ENCODE measurements around the gene RNLS. TPM values are rescaled to one million over a fixed set of nuclear protein-coding genes. Genes with fewer than 3 reads are reported as not detected.

The RNLS gene
- total and polyA plus RNA-seq, 2 of the 4 experiments (the other 2 are of a cell fraction), result 4.5 to 7.0 TPM

DNA sequence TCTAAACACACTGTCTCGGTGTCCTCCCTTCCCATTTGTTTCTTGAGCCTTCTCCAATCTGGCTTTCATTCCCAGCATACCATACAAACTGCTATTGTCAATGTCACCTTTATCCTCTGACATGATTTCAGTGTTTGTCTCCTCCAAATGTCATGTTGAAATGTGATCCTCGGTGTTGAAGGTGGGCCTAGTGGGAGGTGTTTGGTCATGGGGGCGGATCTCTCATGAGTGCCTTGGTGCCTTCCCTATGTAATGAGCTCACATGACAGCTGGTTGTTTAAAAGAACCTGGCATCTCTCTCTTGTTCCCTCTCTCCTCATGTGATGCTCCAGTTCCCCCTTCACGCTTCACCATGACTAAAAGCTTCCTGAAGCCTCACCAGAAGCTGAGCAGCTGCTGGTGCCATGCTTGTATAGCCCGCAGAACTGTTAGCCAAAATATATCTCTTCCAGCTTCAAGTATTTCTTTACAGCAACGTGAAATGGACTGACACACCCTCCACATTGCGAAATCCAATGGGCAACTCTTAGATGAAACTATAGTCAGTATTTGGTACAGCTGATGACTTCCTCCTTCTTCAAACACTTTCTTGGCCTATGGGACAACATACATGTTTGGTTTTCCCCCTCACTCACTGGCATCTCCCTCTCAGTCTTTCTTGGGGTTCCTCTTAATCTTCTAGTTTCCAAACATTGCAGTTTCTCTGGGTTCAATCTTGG lies 27.8 kb downstream of the RNLS start:
- Histone ChIP-seq H4K5ac (ENCODE audit: low read depth, low read length) (no peak overlapping the region), H3K79me1 (ENCODE audit: low read depth in 1 of 2, low read length in 2 of 2) (no peaks in the 10 kb centered on the region), H2AFZ (replicated peaks; ENCODE audit: low read length, poor library complexity) (no peak overlapping the region), H3K36me3 (ENCODE audit: control insufficient read depth, insufficient read depth, low read length) (no peaks in the 10 kb centered on the region), H4K20me1 (ENCODE audit: insufficient read depth, low read length) (no peaks in the 10 kb centered on the region), H3K4me3 (ENCODE audit: insufficient read depth, low read depth, low read length) (no peak overlapping the region), H4K8ac (ENCODE audit: low read depth in 2 of 2, low read length in 2 of 2) (no peak overlapping the region), H3K9me3 (ENCODE audit: control insufficient read depth, insufficient read depth, low read length) (no peaks in the 10 kb centered on the region; the same call in 1 of the 2 replicates), H2BK15ac (ENCODE audit: low read depth, low read length) (no peak overlapping the region), H3K9ac (ENCODE audit: low read depth, low read length) (no peak overlapping the region), H3K4me1 (ENCODE audit: control insufficient read depth, insufficient read depth, low read length) (no peaks in the 10 kb centered on the region; the same call in 1 of the 2 replicates), H2AK5ac (ENCODE audit: low read depth, low read length) (no peak overlapping the region), H2AK9ac (replicated peaks; ENCODE audit: low read depth, low read length, poor library complexity) (no peak overlapping the region), H2BK120ac (ENCODE audit: low read depth, low read length) (no peak overlapping the region), H3K4ac (ENCODE audit: low read depth, low read length) (no peak overlapping the region), H2BK20ac (ENCODE audit: low read depth, low read length) (no peak overlapping the region), H3K14ac (replicated peaks; ENCODE audit: low read depth, low read length) (no peak overlapping the region), H3K27ac (ENCODE audit: insufficient read depth, low read length) (no peak overlapping the region), H3K9me1 (ENCODE audit: insufficient read depth, low read length) (no peaks in the 10 kb centered on the region), H3K27me3 (ENCODE audit: control insufficient read depth, insufficient read depth, low read length) (no peaks in the 10 kb centered on the region), H3K23ac (ENCODE audit: low read depth, low read length) (no peak overlapping the region; the same call in 1 of the 2 replicates), H3K4me2 (ENCODE audit: low read depth, low read length) (no peak overlapping the region), H3K18ac (ENCODE audit: low read depth, low read length) (no peak overlapping the region), H4K91ac (ENCODE audit: insufficient read depth, low read depth, low read length) (no peak overlapping the region), H3K56ac (ENCODE audit: extremely low read depth, insufficient read depth, low read length) (no peak overlapping the region), H2BK5ac (ENCODE audit: low read depth, low read length, poor library complexity, severe bottlenecking) (no peak overlapping the region)
- TF ChIP-seq CEBPB (IDR thresholded peaks at IDR 0.05; ENCODE audit: low read depth, low read length), result peak; percentile 81
- TF ChIP-seq MXI1 (IDR thresholded peaks at IDR 0.05; ENCODE audit: borderline replicate concordance, low read depth, low read length), result no peak
- WGBS, 2 experiments (ENCODE audit: extremely low coverage in 2 of 2, insufficient read length in 1 of 2), result 80% methylated on average over 2 of the region's 7 CpGs; no CpG with 5 or more reads in 1 of the 2 experiments
- in situ Hi-C loops (cut with MboI; ENCODE audit: low sequenced_read_pairs) (no loop called here), dilution Hi-C loops (cut with HindIII; ENCODE audit: low sequenced_read_pairs, unreplicated experiment) (no loop called here), intact Hi-C loops (cut with micrococcal nuclease) (loop anchor here (10.0 kb wide), 3 partner anchors 401 to 621 kb away; no protein-coding TSS in a partner anchor)
- ATAC-seq (ENCODE audit: low read depth) (no peak), DNase-seq (no peak)
- BruUV-seq (replicated peaks), result no TSS peak
- CTCF ChIA-PET, result no interaction called here
- POLR2A ChIA-PET (ENCODE audit: unreplicated experiment), result interaction anchor here (0.5 kb wide), 1 partner anchor 606 kb away, joined by 5 read pairs; no protein-coding TSS in a partner anchor

All from IMR-90 (cell line).